GM23338 (cell line): ENCODE data around the gene CACHD1.

ENCODE experiments used
- CTCF ChIP-seq, 2 experiments: fragments of 200-600 bp in 1 of 2; sonication (generic) in 1 of 2; conservative IDR thresholded peaks; 2 replicates each; pipeline versions ENCODE4 v1.5.1 to v1.6.1; 2016 to 2017; ENCODE audit warnings: antibody characterized with exemption in 2 of 2, low read depth in 2 of 2, mild to moderate bottlenecking in 2 of 2, moderate library complexity in 1 of 2
- ETS1 ChIP-seq: IDR thresholded peaks from 2 replicates; pipeline ENCODE4 v1.6.1; 2016; ENCODE audit warnings: antibody characterized with exemption
- EZH2 ChIP-seq: fragments of 200-600 bp; sonication (generic); IDR thresholded peaks from one replicate; pipeline ENCODE4 v1.8.0; 2017; ENCODE audit warnings: antibody characterized with exemption, mild to moderate bottlenecking, low read depth; ENCODE audit not compliant: unreplicated experiment
- JUNB ChIP-seq: IDR thresholded peaks from one replicate; pipeline ENCODE4 v1.6.1; 2016; ENCODE audit warnings: antibody characterized with exemption; ENCODE audit not compliant: unreplicated experiment
- POLR2AphosphoS5 ChIP-seq: IDR thresholded peaks from 2 replicates; pipeline ENCODE4 v1.6.1; 2016; ENCODE audit warnings: antibody characterized with exemption, low read depth
- REST ChIP-seq: IDR thresholded peaks from one replicate; pipeline ENCODE4 v1.6.1; 2018; ENCODE audit warnings: antibody characterized with exemption; ENCODE audit not compliant: unreplicated experiment
- ZNF462 ChIP-seq: fragments of 250-450 bp; sonication (Bioruptor Pico); IDR thresholded peaks from 2 replicates; pipeline ENCODE4 v1.5.0; 2020; ENCODE audit warnings: mild to moderate bottlenecking, moderate library complexity

GRCh38 chr1:64421377-64421776, 48.6 kb upstream of the CACHD1 start:
- TF ChIP-seq CTCF (conservative IDR thresholded peaks at IDR 0.05; ENCODE audit: low read depth in 2 of 2): no peak
- no peak for TF ChIP-seq POLR2AphosphoS5
- no peak for TF ChIP-seq ETS1
- TF ChIP-seq REST: no peak
- no peak for TF ChIP-seq EZH2
- no peak for TF ChIP-seq JUNB
- no peak for TF ChIP-seq ZNF462
